ENCODE results near the gene PRF1. TPM values are rescaled to one million over a fixed set of nuclear protein-coding genes. Genes with fewer than 3 reads are reported as not detected.
"Not testable (repeated sequence)": the region's sequence is repeated elsewhere in the genome, so short reads cannot be mapped to it uniquely, and the experiment has no call there.

PRF1 gene
- total RNA-seq, 1 experiment from 2014 or later = not detected

GRCh38 chr10:70582793-70583668, 19.5 kb downstream of the PRF1 start:
- H3K27me3 ChIP-seq (ENCODE audit: control insufficient read depth, insufficient read depth, low read length) = no peaks in the 10 kb centered on the region
- H3K4me3 ChIP-seq (ENCODE audit: insufficient read depth, low read depth, low read length) = no peak overlapping the region
- DNase-seq = no peak
- H3K36me3 ChIP-seq (replicated peaks; ENCODE audit: control insufficient read depth, insufficient read depth, low read length) = no peaks in the 10 kb centered on the region

DNA sequence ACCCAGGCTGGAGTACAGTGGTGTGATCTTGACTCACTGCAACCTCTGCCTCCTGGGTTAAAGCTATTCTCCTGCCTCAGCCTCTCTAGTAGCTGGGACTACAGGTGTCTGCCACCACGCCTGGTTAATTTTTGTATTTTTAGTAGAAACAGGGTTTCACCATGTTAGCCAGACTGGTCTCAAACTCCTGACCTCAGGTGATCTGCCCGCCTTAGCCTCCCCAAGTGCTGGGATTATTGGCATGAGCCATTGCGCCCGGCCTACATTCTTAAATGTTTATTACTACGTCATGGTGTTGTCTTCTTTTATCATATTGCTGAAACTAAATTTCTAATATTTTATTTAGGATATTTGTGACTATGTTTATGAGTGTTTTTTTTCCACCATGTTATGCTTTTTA, 21.4 kb downstream of the PRF1 start:
- H3K36me3 ChIP-seq (replicated peaks; ENCODE audit: control insufficient read depth, insufficient read depth, low read length); DNase-seq: not testable (repeated sequence)

GRCh38 chr10:70579234-70580002, 23.1 kb downstream of the PRF1 start:
- Histone ChIP-seq H3K27me3 (ENCODE audit: control insufficient read depth, insufficient read depth, low read length) (no peaks in the 10 kb centered on the region), H3K36me3 (replicated peaks; ENCODE audit: control insufficient read depth, insufficient read depth, low read length) (no peaks in the 10 kb centered on the region), H3K4me3 (ENCODE audit: insufficient read depth, low read depth, low read length) (no peak overlapping the region)
- DNase-seq = no peak

More for the DNA sequence above, 21.4 kb downstream of the PRF1 start:
- not testable (repeated sequence) for H3K4me3 ChIP-seq (ENCODE audit: insufficient read depth, low read depth, low read length); H3K27me3 ChIP-seq (ENCODE audit: control insufficient read depth, insufficient read depth, low read length)

GRCh38 chr10:70578371-70578947, 24.1 kb downstream of the PRF1 start:
- H3K36me3 ChIP-seq (replicated peaks; ENCODE audit: control insufficient read depth, insufficient read depth, low read length) = no peaks in the 10 kb centered on the region
- H3K27me3 ChIP-seq (ENCODE audit: control insufficient read depth, insufficient read depth, low read length) = no peaks in the 10 kb centered on the region
- DNase-seq = no peak
- H3K4me3 ChIP-seq (ENCODE audit: insufficient read depth, low read depth, low read length) = no peak overlapping the region

DNA sequence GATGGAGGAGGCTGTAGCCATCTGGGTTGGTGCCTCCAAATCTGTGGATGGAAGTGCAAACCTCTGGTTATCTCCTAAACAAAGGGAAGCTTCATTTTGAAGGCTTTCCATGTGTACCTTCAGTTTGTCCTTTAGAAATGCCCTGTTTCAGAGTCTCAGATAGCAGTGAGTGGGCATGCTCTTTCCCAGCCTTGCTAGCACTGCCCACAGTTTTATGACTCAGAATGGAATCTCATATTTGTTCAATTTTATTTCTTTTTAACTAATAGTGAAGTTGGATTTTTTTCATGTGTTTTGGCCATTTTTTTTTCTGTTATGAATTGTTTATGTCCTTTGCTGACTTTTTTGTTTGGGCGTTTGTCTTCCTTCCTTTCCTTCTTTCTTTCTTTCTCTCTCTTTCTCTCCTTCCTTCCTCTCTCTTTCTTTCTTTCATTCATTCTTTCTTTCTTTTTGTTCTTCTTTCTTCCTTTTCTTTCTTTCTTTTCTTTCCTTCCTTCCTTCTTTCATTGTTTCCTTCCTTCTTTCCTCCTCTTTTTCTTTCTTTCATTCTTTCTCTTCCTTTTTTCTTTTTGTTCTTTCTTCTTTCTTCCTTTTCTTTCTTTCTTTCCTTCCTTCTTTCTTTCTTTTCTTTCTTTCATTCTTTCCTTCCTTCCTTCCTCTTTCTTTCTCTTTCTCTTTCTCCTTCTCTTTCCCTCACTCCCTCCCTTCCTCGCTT, 25.6 kb downstream of the PRF1 start:
- Histone ChIP-seq H3K36me3 (replicated peaks; ENCODE audit: control insufficient read depth, insufficient read depth, low read length) (no peaks in the 10 kb centered on the region), H3K27me3 (ENCODE audit: control insufficient read depth, insufficient read depth, low read length) (no peaks in the 10 kb centered on the region), H3K4me3 (ENCODE audit: insufficient read depth, low read depth, low read length) (no peak overlapping the region)
- no peak for DNase-seq

GRCh38 chr10:70575874-70576802, 26.4 kb downstream of the PRF1 start:
- no peak overlapping the region for H3K4me3 ChIP-seq (ENCODE audit: insufficient read depth, low read depth, low read length)
- DNase-seq = no peak
- H3K27me3 ChIP-seq (ENCODE audit: control insufficient read depth, insufficient read depth, low read length) = no peaks in the 10 kb centered on the region
- H3K36me3 ChIP-seq (replicated peaks; ENCODE audit: control insufficient read depth, insufficient read depth, low read length) = no peaks in the 10 kb centered on the region

DNA sequence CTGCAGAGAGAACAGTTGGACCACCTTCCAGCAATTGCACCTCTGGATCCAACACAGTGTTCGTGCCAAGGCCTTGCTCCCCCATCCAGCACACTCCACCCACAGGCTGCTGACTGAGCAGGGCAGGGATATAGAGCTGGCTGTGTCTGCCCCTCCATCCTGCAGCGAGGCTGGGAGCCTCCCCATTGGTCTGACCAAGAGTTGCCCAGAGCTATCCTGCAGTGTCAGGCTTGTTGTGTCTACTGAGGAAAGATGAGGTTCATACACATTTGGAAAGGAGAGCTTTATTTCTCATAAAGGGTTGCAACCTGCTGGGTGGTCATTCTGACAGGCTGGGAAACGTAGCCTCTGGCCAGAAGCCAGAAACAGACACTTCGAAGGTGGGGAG, 27.1 kb downstream of the PRF1 start:
- no peak for DNase-seq
- Histone ChIP-seq H3K36me3 (replicated peaks; ENCODE audit: control insufficient read depth, insufficient read depth, low read length) (no peaks in the 10 kb centered on the region), H3K27me3 (ENCODE audit: control insufficient read depth, insufficient read depth, low read length) (no peaks in the 10 kb centered on the region), H3K4me3 (ENCODE audit: insufficient read depth, low read depth, low read length) (no peak overlapping the region)

GRCh38 chr10:70573599-70574506, 28.7 kb downstream of the PRF1 start:
- H3K36me3 ChIP-seq (replicated peaks; ENCODE audit: control insufficient read depth, insufficient read depth, low read length) = no peaks in the 10 kb centered on the region
- H3K27me3 ChIP-seq (ENCODE audit: control insufficient read depth, insufficient read depth, low read length) = no peaks in the 10 kb centered on the region
- no peak overlapping the region for H3K4me3 ChIP-seq (ENCODE audit: insufficient read depth, low read depth, low read length)
- no peak for DNase-seq

DNA sequence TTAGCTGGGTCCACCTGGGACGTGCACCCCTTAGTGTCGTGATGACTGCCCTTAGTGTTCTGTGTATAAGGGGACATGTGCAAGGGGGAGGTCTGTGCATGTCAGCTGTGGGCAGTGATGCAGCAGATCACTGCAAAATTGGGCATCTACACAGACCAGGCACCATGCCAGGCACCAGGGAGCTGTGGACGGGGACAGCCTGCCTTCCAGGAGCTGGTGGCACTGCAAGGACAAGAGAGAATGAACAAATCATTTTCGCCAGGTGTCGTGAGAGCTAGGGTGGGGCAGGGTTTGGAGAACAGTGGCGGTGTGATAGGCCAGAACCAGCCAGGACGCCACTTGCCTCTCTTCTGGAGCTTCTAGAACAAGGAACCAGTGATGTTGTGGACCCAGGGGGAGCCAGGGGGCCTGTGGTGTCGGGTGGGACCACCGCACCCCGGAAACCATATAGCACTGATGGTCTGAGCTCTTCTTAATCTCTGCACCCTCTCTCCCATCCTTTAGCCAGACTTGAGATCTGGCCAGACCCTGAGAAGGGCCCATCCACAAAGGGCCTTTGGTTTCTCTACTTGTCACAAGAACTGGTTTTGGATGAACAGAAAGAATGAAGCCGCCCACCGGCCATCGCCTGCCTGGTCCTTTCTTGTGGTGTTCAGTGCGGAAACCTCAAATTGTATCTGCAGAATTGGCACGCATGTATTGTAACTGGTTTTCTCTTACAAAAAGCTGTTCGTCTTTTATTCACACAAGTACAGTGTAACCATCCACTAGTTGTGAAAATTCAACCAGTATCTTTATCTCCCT, 30.7 kb downstream of the PRF1 start:
- H3K36me3 ChIP-seq (replicated peaks; ENCODE audit: control insufficient read depth, insufficient read depth, low read length) = no peaks in the 10 kb centered on the region
- no peak for DNase-seq
- no peak overlapping the region for H3K4me3 ChIP-seq (ENCODE audit: insufficient read depth, low read depth, low read length)
- H3K27me3 ChIP-seq (ENCODE audit: control insufficient read depth, insufficient read depth, low read length) = no peaks in the 10 kb centered on the region

DNA sequence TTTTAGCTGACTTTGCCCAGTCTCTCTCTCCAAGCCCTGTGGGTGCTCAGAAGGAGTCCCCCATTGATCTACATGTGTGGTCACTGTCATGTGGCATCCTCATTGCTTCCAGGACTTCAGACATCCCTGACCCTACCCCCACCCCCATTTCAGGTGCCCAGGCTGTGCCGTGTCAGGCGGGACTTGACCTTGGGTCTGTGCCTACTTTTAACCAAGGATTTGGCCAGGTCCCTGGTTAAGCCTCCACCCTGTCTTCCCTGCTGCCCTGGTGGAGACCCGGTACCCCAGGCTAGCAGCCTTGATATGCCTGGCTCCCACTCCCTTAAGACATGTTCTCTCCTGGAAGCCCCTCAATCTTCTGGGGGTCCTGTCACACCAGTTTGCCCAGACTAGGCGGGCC, 31.3 kb downstream of the PRF1 start:
- DNase-seq = no peak
- Histone ChIP-seq H3K36me3 (replicated peaks; ENCODE audit: control insufficient read depth, insufficient read depth, low read length) (no peaks in the 10 kb centered on the region; the same call in 1 of the 2 replicates), H3K27me3 (ENCODE audit: control insufficient read depth, insufficient read depth, low read length) (no peaks in the 10 kb centered on the region), H3K4me3 (ENCODE audit: insufficient read depth, low read depth, low read length) (no peak overlapping the region)

DNA sequence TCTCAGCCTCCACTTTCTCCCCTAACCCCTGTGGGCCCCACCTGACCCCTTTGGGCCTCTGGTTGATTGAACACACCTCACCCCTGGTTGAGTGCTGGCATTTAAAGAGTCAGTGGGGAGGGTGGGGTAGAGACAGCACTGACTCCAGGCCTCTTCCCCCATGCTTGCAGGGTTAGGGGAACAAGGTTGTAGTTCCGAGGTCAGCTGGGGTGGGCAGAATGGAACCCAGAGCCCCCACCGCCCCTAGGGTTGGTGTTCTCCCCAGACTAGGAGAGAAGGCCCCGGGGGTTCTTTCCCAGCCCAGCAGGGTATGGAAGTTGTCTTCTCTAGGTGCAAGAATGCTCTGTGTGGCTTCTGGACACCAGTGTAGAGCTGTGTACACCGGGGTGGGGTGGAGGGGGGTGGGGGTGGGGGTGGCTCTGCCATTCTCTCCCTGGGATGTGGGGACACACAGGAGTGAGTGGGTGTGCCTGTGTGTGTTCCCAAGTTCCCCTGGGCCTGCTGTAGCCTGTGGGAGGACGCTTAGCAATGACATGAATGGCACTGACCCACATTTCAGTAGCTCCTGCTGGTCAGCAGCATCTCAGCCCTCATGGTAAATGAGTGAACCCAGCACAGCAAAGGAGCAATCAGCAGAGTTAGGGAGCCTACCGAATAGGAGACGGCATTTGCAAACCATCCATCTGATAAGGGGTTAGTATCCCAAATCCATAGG, 33.6 kb downstream of the PRF1 start:
- no peak for DNase-seq
- no peak overlapping the region for H3K4me3 ChIP-seq (ENCODE audit: insufficient read depth, low read depth, low read length)
- H3K27me3 ChIP-seq (ENCODE audit: control insufficient read depth, insufficient read depth, low read length) = no peaks in the 10 kb centered on the region
- peaks cover 2% of the 10 kb centered on the region for H3K36me3 ChIP-seq (replicated peaks; ENCODE audit: control insufficient read depth, insufficient read depth, low read length)

- no peak for DNase-seq
- Histone ChIP-seq H3K36me3 (replicated peaks; ENCODE audit: control insufficient read depth, insufficient read depth, low read length) (peaks cover 2% of the 10 kb centered on the region), H3K27me3 (ENCODE audit: control insufficient read depth, insufficient read depth, low read length) (no peaks in the 10 kb centered on the region), H3K4me3 (ENCODE audit: insufficient read depth, low read depth, low read length) (no peak overlapping the region)
These were observed 34.4 kb downstream of the PRF1 start for GRCh38 chr10:70568113-70568512.
